HepG2 (cell line): ENCODE results near the gene TSGA10. TPM values are rescaled to one million over a fixed set of nuclear protein-coding genes. Genes with fewer than 3 reads are reported as not detected.

Experiments used
- ATAC-seq: fragments of 200-7000 bp; cut with Tn5 transposase; 3 replicates; pipeline ENCODE4 v1.9.1; 2020; ENCODE audit warnings: mild to moderate bottlenecking, moderate library complexity
- BruUV-seq: library from RNA; stranded (reverse); fragments of 400-500 nt; replicated peaks from 2 replicates; lab custom pipeline; 2021; lab: Mats Ljungman, UMichigan
- CTCF ChIA-PET: fragments of 300-600 bp; formaldehyde crosslinking; extraction: SDS; loops from one replicate; lab custom pipeline; 2021; ENCODE audit warnings: low total read pairs, inconsistent platforms, low intra/inter-chr PET ratio; lab: Yijun Ruan, JAX
- POLR2A ChIA-PET: fragments of 350-600 bp; sonication (Branson Sonifier 250); formaldehyde crosslinking; loops from one replicate; lab custom pipeline; 2020; ENCODE audit warnings: antibody characterized with exemption, inconsistent platforms; lab: Yijun Ruan, JAX
- DNase-seq: peaks from one replicate; pipeline ENCODE4 v3.0.0-alpha.2; 2015; ENCODE audit warnings: low spot score
- FAIRE-seq: peaks from 3 replicates; lab custom pipeline; 2011; peaks lifted over from hg19 to GRCh38; lab: Jason Lieb, UNC
- H2AFZ ChIP-seq: one replicate; pipeline ENCODE4 v1.6.1; 2011; ENCODE audit warnings: low read length, inconsistent platforms
- H3K27ac ChIP-seq: fragments of 300-600 bp; 3 replicates; pipeline ENCODE4 v1.8.0; 2011; ENCODE audit warnings: mixed run types, mild to moderate bottlenecking, mixed read lengths, low read length, inconsistent platforms; ENCODE audit not compliant: insufficient read depth; ENCODE audit errors: extremely low read length
- H3K27me3 ChIP-seq, 2 experiments: fragments of 200-600 bp in 1 of 2; 2 replicates in 1 of 2; 3 replicates in 1 of 2; pipeline versions ENCODE4 v1.6.0 to v1.8.0; 2011; ENCODE audit warnings: low read length in 2 of 2, mild to moderate bottlenecking in 2 of 2, moderate library complexity in 2 of 2, inconsistent platforms in 1 of 2; ENCODE audit not compliant: insufficient read depth in 2 of 2, control insufficient read depth in 1 of 2
- H3K36me3 ChIP-seq, 2 experiments: fragments of 200-600 bp in 1 of 2; replicated peaks in 1 of 2; 2 replicates in 1 of 2; 3 replicates in 1 of 2; pipeline versions ENCODE4 v1.5.1 to v1.8.0; 2011; ENCODE audit warnings: low read length in 2 of 2, inconsistent platforms in 1 of 2; ENCODE audit not compliant: insufficient read depth in 2 of 2, control insufficient read depth in 1 of 2
- H3K4me1 ChIP-seq: 2 replicates; pipeline ENCODE4 v1.5.1; 2012; ENCODE audit warnings: low read length, inconsistent platforms; ENCODE audit not compliant: insufficient read depth
- H3K4me2 ChIP-seq: 2 replicates; pipeline ENCODE4 v1.6.0; 2011; ENCODE audit warnings: low read depth, low read length, inconsistent platforms
- H3K4me3 ChIP-seq, 3 experiments: fragments of 200-600 bp in 1 of 3; sonication (generic), shearing (Covaris generic) in 1 of 3; replicated peaks in 1 of 3; 2 replicates each; pipeline ENCODE4 v1.5.1; 2011 to 2016; ENCODE audit warnings: low read length in 3 of 3, inconsistent platforms in 2 of 3, low read depth in 2 of 3, mild to moderate bottlenecking in 2 of 3, control low read depth in 1 of 3, mixed read lengths in 1 of 3; ENCODE audit not compliant: insufficient read depth in 1 of 3
- H3K79me2 ChIP-seq: one replicate; pipeline ENCODE4 v1.6.1; 2011; ENCODE audit warnings: low read length, inconsistent platforms; ENCODE audit not compliant: insufficient read depth
- H3K9ac ChIP-seq: 2 replicates; pipeline ENCODE4 v1.6.0; 2011; ENCODE audit warnings: mild to moderate bottlenecking, low read depth, low read length, inconsistent platforms; ENCODE audit not compliant: insufficient read depth
- H3K9me3 ChIP-seq: 2 replicates; pipeline ENCODE4 v1.5.1; 2012; ENCODE audit warnings: mild to moderate bottlenecking, low read length
- H4K20me1 ChIP-seq: 2 replicates; pipeline ENCODE4 v1.6.0; 2011; ENCODE audit warnings: inconsistent platforms, mild to moderate bottlenecking, low read length, moderate library complexity; ENCODE audit not compliant: insufficient read depth
- KLF6 ChIP-seq: IDR thresholded peaks from 2 replicates; pipeline ENCODE4 v1.8.0; 2016; ENCODE audit warnings: missing biosample characterization, missing genetic modification reagents
- WGBS: methylation state at CpG from one replicate; pipeline ENCODE4 v1.1.6; 2017; ENCODE audit warnings: low lambda C conversion rate; 5-methylcytosine and 5-hydroxymethylcytosine counted together
- in situ Hi-C: cut with HindIII; loops from 2 replicates; pipeline ENCODE4 v1.10.0; 2017; ENCODE audit warnings: low pct_unique_long_range_greater_than_20kb; ENCODE audit not compliant: extremely low pct_ligation_motif_present
- intact Hi-C: fragments of 100-400 bp; cut with micrococcal nuclease; formaldehyde crosslinking; loops from one replicate; pipeline ENCODE4 v1.10.0; 2022; ENCODE audit not compliant: unreplicated experiment
- polyA plus RNA-seq, 8 experiments: library from polyadenylated mRNA; depleted of rRNA in 3 of 8; stranded (reverse) in 7 of 8; unstranded in 1 of 8; fragments of >200 nt; fragmentation: Illumina TruSeq in 4 of 8; extraction: Trizol in 4 of 8; gene quantifications; 2 replicates each; pipeline versions ENCODE4 v1.2.1 to v1.2.3, GENCODE V29; 2011 to 2016; ENCODE audit warnings: low read depth in 4 of 8, missing spikeins in 1 of 8, mixed read lengths in 1 of 8; ENCODE audit not compliant: insufficient read depth in 1 of 8
- total RNA-seq, 5 experiments: library from RNA; depleted of rRNA; stranded (reverse); fragments of >200 nt; fragmentation: Illumina TruSeq; extraction: Trizol; gene quantifications; 2 replicates each; pipeline ENCODE4 v1.2.3, GENCODE V29; 2016; ENCODE audit warnings: low read depth in 1 of 5
- TF ChIP-seq, protein P1 (sequence below): sonication (generic); formaldehyde crosslinking; IDR thresholded peaks from 2 replicates; pipeline ENCODE4 v1.4.0; 2020; ENCODE audit warnings: missing genetic modification reagents

The TSGA10 gene
- total and polyA plus RNA-seq, 2 of the 13 experiments (the other 11 are each of a cell fraction or from before 2014, with no cell fraction given): 4.7 to 13.1 TPM

DNA sequence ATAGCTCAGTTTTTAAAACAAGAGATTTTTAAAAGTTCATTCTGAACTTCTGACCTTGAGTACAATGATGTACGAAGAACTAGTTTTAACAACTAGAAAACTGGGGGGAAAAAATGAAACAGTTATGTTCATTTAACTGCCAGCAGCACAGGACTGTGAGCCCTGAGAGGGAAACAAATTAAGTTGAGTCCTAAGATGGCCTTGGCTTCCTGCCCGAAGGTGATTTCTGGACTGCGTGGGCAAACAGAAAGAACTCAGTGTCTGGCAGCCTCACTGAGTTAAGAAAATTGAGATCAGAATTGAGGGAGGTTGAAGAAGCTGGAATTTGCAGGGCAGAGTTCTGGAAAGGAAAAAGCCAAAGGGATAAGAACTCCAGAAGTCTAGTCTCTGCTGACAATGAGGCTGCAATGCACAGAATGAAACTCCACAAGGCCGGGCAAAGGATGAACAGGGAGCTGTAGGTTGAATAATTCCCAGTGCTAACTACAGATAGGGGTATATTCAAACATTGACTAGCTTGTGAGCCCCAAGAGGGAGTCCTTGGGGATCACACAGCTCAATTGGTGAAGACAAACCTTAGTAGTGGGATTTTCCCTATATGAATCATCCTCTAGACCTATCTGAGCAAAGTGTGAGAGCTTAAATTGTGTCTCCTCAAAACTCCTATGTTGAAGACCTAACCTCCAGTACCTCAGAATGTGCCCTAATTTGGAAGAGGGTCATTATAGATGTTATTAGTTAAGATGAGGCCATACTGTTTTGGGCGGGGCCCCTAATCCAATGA lies 205.6 kb downstream of the TSGA10 start:
- in situ Hi-C loops (no loop called here), intact Hi-C loops (loop anchor here (5.0 to 10.0 kb wide), 2 partner anchors 116 to 1348 kb away; no protein-coding TSS in a partner anchor)
- no peak for FAIRE-seq
- H3K4me3 ChIP-seq: no peak overlapping the region
- H3K4me2 ChIP-seq: no peak overlapping the region
- no peak for ATAC-seq
- no peaks in the 10 kb centered on the region for H3K36me3 ChIP-seq
- POLR2A ChIA-PET: no interaction called here
- no peaks in the 10 kb centered on the region for H3K79me2 ChIP-seq
- TF ChIP-seq, protein P1, sequence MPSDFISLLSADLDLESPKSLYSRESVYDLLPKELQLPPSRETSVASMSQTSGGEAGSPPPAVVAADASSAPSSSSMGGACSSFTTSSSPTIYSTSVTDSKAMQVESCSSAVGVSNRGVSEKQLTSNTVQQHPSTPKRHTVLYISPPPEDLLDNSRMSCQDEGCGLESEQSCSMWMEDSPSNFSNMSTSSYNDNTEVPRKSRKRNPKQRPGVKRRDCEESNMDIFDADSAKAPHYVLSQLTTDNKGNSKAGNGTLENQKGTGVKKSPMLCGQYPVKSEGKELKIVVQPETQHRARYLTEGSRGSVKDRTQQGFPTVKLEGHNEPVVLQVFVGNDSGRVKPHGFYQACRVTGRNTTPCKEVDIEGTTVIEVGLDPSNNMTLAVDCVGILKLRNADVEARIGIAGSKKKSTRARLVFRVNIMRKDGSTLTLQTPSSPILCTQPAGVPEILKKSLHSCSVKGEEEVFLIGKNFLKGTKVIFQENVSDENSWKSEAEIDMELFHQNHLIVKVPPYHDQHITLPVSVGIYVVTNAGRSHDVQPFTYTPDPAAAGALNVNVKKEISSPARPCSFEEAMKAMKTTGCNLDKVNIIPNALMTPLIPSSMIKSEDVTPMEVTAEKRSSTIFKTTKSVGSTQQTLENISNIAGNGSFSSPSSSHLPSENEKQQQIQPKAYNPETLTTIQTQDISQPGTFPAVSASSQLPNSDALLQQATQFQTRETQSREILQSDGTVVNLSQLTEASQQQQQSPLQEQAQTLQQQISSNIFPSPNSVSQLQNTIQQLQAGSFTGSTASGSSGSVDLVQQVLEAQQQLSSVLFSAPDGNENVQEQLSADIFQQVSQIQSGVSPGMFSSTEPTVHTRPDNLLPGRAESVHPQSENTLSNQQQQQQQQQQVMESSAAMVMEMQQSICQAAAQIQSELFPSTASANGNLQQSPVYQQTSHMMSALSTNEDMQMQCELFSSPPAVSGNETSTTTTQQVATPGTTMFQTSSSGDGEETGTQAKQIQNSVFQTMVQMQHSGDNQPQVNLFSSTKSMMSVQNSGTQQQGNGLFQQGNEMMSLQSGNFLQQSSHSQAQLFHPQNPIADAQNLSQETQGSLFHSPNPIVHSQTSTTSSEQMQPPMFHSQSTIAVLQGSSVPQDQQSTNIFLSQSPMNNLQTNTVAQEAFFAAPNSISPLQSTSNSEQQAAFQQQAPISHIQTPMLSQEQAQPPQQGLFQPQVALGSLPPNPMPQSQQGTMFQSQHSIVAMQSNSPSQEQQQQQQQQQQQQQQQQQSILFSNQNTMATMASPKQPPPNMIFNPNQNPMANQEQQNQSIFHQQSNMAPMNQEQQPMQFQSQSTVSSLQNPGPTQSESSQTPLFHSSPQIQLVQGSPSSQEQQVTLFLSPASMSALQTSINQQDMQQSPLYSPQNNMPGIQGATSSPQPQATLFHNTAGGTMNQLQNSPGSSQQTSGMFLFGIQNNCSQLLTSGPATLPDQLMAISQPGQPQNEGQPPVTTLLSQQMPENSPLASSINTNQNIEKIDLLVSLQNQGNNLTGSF: no peak
- TF ChIP-seq KLF6: no peak
- no peaks in the 10 kb centered on the region for H3K4me1 ChIP-seq
- no peak overlapping the region for H2AFZ ChIP-seq
- H3K9ac ChIP-seq: no peak overlapping the region
- 27% methylated on average over 5 of the region's 5 CpGs for WGBS
- CTCF ChIA-PET: no interaction called here
- no peak for DNase-seq
- BruUV-seq: no TSS peak
- H3K27me3 ChIP-seq: peaks cover 4 to 27% of the 10 kb centered on the region in 2 experiments; a peak in 3 of 5 replicates
- H4K20me1 ChIP-seq: no peaks in the 10 kb centered on the region
- H3K27ac ChIP-seq: no peak overlapping the region
- no peaks in the 10 kb centered on the region for H3K9me3 ChIP-seq
